Ishikawa (cell line): ENCODE measurements around the gene KRTAP1-5.

Experiments used
- CEBPB ChIP-seq: IDR thresholded peaks from 2 replicates; pipeline ENCODE4 v1.6.1; 2012
- CREB1 ChIP-seq: IDR thresholded peaks from 2 replicates; pipeline ENCODE4 v1.6.1; 2012; ENCODE audit warnings: low read depth
- EGR1 ChIP-seq: IDR thresholded peaks from 2 replicates; pipeline ENCODE4 v1.6.1; 2012
- EP300 ChIP-seq: IDR thresholded peaks from 2 replicates; pipeline ENCODE4 v1.6.1; 2012; ENCODE audit warnings: borderline replicate concordance
- FOXM1 ChIP-seq: IDR thresholded peaks from 2 replicates; pipeline ENCODE4 v1.6.1; 2012; ENCODE audit warnings: low read depth, borderline replicate concordance
- NFIC ChIP-seq: IDR thresholded peaks from 2 replicates; pipeline ENCODE4 v1.6.1; 2012
- RAD21 ChIP-seq: IDR thresholded peaks from 2 replicates; pipeline ENCODE4 v1.6.1; 2012; ENCODE audit warnings: low read depth
- TAF1 ChIP-seq: IDR thresholded peaks from 2 replicates; pipeline ENCODE4 v1.6.1; 2012; ENCODE audit warnings: low read depth, mild to moderate bottlenecking
- TCF12 ChIP-seq: IDR thresholded peaks from 2 replicates; pipeline ENCODE4 v1.6.1; 2012; ENCODE audit warnings: low read depth
- TEAD4 ChIP-seq: IDR thresholded peaks from 2 replicates; pipeline ENCODE4 v1.6.1; 2012
- YY1 ChIP-seq: IDR thresholded peaks from 2 replicates; pipeline ENCODE4 v1.6.1; 2012; ENCODE audit warnings: low read depth
- ZBTB7A ChIP-seq: IDR thresholded peaks from 2 replicates; pipeline ENCODE4 v1.6.1; 2012; ENCODE audit warnings: low read depth
- TF ChIP-seq, protein P1 (sequence below): IDR thresholded peaks from 2 replicates; pipeline ENCODE4 v1.6.1; 2012
- TF ChIP-seq, protein P2 (sequence below): IDR thresholded peaks from 2 replicates; pipeline ENCODE4 v1.6.1; 2012
- TF ChIP-seq, protein P3 (sequence below): IDR thresholded peaks from 2 replicates; pipeline ENCODE4 v1.6.1; 2012; ENCODE audit warnings: low read depth, mild to moderate bottlenecking

KRTAP1-5 gene

DNA sequence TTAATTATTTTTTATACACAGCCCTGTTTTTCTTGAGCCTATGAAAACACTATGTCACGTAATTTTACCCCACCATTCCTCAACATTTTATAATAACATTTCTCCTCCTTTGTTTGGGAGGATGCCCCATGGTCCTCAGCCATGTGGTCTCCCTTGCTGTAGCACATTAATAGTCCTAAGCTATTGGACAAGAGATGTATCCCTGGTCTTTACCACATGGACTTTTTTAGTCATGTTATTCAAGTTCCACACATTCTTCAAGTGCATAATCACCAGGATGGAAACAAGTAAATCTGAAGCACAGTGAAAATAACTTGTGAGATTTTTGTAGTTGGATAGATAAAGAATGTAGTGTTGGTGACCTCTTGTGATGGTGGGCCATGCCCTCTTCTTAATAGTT is 35.0 kb upstream of the KRTAP1-5 start:
- TF ChIP-seq TEAD4 (peak; percentile 43; the same call in 1 of the 2 replicates), RAD21 (no peak; the same call in 1 of the 2 replicates)
- TF ChIP-seq, protein P1, sequence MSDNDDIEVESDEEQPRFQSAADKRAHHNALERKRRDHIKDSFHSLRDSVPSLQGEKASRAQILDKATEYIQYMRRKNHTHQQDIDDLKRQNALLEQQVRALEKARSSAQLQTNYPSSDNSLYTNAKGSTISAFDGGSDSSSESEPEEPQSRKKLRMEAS, result peak; percentile 75

DNA sequence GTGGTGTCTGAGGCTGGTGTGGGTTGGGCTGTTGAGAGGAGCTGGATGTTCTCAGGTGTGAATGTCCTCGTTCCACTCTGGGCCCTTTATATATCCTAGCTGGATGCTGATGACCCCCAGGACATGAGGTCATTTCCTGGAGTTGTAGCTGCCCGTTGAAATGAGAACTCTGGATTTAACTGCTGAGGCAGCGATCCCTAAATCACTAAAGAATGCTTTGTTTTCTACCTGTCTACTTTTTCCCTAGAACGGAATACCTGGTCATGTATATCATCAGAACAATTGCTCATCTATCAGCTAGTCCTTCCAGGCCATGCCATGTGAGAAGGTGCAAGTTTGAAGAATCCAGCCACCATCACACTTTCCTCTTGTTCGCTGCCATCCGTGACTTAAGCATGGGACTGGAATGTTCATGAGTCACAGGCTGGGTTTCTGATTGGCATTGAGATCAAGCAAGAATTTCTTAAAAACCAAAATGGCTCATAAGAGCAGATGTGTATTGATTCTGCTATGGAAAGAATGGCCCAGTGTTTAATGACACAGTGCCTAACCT is 33.1 kb upstream of the KRTAP1-5 start, which contains the start of gene KRTAP2-3:
Gene KRTAP2-3 (minus strand): TSS at position 63 of the 553 bp plus-strand sequence. CDS start 64 bp downstream, outside the sequence.
- TF ChIP-seq, protein P1, result peak; percentile 67
- TF ChIP-seq FOXM1 (peak; percentile 42; the same call in 1 of the 2 replicates), ZBTB7A (no peak), TEAD4 (peak; percentile 92), EP300 (peak; percentile 76), NFIC (peak; percentile 60), CREB1 (no peak), CEBPB (no peak), EGR1 (no peak), RAD21 (no peak), TCF12 (peak; percentile 54; the same call in 1 of the 2 replicates), TAF1 (no peak), YY1 (peak; percentile 46; the same call in 1 of the 2 replicates)
- TF ChIP-seq, protein P2, sequence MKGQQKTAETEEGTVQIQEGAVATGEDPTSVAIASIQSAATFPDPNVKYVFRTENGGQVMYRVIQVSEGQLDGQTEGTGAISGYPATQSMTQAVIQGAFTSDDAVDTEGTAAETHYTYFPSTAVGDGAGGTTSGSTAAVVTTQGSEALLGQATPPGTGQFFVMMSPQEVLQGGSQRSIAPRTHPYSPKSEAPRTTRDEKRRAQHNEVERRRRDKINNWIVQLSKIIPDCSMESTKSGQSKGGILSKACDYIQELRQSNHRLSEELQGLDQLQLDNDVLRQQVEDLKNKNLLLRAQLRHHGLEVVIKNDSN, result no peak
- TF ChIP-seq, protein P3, sequence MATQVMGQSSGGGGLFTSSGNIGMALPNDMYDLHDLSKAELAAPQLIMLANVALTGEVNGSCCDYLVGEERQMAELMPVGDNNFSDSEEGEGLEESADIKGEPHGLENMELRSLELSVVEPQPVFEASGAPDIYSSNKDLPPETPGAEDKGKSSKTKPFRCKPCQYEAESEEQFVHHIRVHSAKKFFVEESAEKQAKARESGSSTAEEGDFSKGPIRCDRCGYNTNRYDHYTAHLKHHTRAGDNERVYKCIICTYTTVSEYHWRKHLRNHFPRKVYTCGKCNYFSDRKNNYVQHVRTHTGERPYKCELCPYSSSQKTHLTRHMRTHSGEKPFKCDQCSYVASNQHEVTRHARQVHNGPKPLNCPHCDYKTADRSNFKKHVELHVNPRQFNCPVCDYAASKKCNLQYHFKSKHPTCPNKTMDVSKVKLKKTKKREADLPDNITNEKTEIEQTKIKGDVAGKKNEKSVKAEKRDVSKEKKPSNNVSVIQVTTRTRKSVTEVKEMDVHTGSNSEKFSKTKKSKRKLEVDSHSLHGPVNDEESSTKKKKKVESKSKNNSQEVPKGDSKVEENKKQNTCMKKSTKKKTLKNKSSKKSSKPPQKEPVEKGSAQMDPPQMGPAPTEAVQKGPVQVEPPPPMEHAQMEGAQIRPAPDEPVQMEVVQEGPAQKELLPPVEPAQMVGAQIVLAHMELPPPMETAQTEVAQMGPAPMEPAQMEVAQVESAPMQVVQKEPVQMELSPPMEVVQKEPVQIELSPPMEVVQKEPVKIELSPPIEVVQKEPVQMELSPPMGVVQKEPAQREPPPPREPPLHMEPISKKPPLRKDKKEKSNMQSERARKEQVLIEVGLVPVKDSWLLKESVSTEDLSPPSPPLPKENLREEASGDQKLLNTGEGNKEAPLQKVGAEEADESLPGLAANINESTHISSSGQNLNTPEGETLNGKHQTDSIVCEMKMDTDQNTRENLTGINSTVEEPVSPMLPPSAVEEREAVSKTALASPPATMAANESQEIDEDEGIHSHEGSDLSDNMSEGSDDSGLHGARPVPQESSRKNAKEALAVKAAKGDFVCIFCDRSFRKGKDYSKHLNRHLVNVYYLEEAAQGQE, result no peak

DNA sequence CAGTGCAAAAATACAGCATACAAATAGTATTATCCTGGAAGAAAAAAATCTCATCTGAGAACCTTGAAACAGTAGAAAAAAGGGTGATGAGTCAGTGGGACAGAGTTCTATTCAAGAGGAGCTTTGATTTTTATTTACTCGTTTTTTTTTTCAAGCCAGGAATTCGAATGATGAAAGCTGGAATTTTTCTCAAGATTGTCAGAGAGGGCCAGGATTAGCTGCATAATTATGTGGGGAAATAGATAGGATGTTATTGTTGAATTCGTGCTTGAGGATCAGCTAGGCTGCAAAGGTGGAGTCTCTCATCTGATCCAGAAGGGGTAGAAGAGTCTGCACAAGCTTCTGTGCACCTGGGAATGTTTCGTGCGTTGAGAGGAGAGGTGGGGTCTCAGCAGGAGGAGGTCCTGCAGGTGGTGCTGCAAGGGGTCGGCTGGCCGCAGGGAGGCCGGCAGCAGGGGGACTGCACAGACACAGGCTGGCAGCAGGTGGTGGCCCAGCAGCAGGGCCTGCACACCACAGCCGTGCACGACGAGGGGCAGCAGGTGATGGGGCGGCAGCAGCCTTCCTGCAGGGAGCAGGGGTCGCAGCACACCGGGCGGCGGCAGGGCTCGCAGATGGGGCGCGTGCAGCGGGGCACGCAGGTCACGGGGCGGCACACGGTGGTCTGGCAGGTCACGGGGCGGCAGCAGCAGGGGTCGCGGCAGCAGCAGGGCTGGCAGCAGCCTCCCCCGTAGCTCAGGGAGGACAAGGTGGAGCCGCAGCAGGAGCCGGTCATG is 32.5 kb upstream of the KRTAP1-5 start:
- TF ChIP-seq TEAD4 (peak; percentile 55; the same call in 1 of the 2 replicates), TCF12 (0 out of 2 replicates have a peak, but pooled peaks have one; percentile 11)

DNA sequence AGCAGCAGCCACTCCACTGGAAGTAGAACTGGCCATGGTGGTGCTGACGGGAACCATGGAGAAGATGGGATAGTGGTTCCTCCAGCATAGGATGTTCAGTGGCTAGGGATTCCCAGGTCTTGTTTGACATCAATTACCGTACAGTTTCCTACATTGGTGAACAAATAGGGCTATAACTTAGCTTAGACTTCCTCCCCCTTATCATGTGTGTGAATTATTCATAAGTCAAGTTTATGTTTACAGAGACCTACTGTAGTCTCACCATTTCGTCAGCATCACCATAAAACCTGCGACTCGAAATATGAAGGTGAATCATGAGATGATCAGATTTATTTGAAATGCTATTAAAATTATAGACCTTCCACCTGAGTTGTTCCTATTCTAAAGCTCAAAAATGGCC is 31.7 kb upstream of the KRTAP1-5 start:
- TF ChIP-seq FOXM1, result no peak
- no peak for TF ChIP-seq ZBTB7A
- TF ChIP-seq, protein P1, result no peak
- TF ChIP-seq, protein P3, result no peak
- TF ChIP-seq NFIC, result no peak
- no peak for TF ChIP-seq RAD21
- TF ChIP-seq TCF12, result no peak
- TF ChIP-seq CEBPB, result no peak
- TF ChIP-seq, protein P2, result no peak
- no peak for TF ChIP-seq TEAD4
- no peak for TF ChIP-seq EGR1
- TF ChIP-seq TAF1, result no peak
- no peak for TF ChIP-seq YY1
- no peak for TF ChIP-seq EP300

DNA sequence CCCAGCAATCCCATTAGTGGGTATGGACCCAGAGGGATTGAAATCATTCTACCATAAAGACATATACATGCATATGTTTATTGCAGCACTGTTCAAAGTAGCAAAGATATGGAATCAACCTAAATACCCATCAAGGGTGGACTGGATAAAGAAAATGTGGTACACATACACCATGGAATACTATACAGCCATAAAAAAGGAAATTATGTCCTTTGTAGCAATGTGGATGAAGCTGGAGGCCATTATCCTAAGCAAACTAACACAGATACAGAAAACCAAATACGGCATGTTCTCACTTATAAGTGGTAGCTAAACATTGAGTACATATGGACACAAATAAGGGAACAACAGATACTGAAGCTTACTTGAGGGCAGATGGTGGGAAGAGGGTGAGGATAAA is 30.5 kb upstream of the KRTAP1-5 start:
- TF ChIP-seq CEBPB, result no peak
- no peak for TF ChIP-seq TAF1
- no peak for TF ChIP-seq EP300
- no peak for TF ChIP-seq EGR1
- TF ChIP-seq, protein P3, result no peak
- TF ChIP-seq TEAD4, result no peak
- no peak for TF ChIP-seq TCF12
- no peak for TF ChIP-seq YY1
- no peak for TF ChIP-seq ZBTB7A
- TF ChIP-seq RAD21, result no peak
- no peak for TF ChIP-seq CREB1
- TF ChIP-seq, protein P1, result no peak
- TF ChIP-seq FOXM1, result no peak
- TF ChIP-seq NFIC, result no peak
- TF ChIP-seq, protein P2, result no peak
